ENCODE measurements around the gene LPCAT1.

The LPCAT1 gene

DNA sequence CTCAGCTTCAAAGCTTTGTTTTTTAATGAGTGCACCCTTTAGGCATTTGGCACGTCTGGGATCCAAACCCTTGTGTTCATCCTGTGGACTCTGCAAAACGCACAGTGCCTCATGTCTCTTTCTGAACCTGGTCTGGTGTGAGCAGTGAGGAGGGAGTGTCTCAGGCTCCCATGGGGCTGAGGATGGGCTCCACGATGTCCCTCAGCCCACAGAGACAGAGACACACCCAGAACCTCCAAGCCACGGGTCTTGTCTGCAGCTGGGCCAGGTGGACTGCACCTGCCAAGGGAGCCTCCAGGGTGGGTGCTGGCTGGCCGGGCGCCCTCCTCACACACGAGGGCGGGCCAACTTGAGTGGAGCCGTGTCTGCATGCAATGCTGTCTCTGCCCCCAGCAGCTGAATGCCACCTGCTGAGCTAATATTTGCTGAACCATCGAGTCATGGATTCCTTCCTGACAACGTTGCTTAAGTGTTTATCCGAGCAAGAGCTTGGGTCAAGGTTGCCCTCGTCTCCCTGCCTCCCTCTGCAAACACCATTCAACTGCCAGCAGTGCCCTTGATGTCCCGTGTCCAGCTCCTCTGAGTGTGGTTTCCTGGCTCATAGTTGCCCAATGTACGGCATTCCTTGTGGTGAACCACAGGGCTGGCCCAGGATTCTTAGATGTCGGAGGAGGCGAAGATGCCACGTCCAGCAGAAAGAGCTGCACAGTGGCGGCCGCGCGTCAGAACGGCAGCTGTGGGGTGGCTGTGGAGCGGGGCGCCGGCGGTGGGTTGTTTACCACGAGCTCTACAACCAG, 31.4 kb upstream of the LPCAT1 start:
- no peak for DNase-seq (ENCODE audit: low spot score)

DNA sequence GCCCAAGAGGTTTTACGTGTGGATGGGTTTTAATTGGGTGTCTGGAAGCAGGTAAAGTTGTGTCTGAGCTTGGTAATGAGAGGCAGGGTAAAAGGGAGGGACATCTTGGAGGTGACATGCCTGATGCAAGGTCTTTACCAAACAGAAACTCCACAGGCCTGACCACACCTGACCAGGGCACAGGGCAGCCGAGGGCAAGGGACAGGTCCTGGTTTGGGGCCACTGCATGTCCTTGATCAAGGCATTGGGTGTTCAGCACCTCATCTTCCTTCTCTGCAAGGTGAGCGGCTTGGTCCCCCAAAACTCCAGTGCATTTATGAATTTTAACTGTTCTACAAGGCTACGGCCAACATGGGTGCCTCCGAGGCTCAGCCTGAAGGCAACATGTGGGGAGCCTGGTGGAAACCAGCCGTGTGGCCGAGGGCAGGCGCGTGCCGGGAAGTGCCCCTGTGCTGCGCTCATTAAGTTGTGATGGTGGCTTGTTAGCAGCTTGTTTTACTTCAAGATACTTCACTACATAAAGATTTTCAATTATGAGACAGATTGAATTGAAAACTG, 30.7 kb upstream of the LPCAT1 start:
- no peak for DNase-seq (ENCODE audit: low spot score)

DNA sequence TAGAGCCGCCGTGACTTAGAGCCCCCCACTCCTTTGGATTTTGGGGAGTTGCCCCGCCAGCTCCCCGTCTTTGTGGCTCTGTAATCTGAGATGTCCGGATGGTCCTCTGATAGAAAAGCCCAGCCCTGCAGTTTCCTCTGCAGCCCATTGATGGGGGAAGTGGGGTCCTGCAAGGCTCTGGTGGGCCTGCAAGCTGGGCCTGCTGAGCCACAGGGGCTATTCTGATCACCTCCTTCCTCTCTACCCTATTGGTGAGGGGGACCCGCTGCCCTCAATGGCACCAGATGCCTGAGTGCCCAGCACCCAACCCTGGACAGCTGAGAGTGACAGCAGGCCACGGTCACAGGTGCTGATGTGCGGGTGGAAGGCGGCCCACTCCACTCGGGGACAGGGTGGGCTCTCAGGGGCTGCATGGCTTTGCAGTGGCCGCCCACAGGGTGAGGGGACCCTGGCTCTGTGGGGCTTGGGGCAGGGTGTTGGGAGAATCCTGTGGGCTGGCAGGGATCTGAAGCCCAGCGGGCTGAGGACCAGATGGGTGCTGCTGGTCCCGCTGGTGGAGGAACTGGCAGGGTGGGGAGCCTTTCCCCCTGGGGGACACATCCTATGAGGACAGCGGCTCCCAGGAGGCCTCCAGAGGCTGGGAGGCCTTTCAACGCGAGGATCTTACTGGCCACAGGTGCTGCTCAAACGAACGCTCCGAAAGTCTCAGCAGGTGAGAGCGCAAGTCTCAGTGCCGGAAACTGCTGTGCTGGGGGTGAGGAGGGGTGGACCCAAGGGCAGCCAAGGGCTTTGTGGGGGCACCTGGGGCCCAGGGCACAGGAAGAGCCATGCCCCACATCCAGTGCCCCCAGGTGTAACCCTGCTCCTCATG, 30.0 kb upstream of the LPCAT1 start:
- DNase-seq (ENCODE audit: low spot score), result no peak

DNA sequence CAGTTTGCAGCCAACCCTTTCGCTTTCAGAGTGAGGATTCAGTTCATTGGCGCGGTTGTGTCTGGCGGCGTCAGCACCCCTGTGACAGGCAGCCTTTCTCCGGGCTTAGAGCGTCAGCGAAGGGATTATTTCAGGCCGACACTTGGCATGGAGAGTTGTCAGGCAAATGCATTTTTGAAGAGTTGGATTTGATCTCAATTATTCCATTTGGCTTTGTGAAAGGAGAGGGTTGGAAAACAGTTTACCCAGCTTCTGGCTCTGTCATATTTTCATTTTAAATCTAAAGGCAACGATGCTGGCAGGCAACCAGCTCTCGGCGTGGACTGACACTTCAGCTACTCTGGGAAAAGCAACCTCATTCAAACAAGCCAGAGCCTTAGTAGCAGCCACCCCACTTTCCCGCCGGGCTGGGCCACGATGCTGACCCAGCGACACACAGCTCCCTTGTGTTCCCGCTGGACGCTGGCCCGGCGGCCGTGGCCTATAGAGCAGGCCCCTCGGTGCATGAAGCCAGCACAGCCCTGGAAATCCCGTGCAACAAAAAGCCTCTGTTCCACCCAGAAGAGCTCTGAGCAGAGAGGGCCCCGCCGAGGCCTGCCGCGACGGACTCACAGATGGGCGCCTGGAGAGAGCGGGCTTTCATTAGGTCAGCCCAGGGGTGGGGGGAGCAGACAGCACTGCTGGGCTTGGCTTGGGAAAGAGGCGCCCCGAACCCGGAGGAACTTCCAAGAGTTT, 28.9 kb upstream of the LPCAT1 start:
- DNase-seq (ENCODE audit: low spot score), result no peak

DNA sequence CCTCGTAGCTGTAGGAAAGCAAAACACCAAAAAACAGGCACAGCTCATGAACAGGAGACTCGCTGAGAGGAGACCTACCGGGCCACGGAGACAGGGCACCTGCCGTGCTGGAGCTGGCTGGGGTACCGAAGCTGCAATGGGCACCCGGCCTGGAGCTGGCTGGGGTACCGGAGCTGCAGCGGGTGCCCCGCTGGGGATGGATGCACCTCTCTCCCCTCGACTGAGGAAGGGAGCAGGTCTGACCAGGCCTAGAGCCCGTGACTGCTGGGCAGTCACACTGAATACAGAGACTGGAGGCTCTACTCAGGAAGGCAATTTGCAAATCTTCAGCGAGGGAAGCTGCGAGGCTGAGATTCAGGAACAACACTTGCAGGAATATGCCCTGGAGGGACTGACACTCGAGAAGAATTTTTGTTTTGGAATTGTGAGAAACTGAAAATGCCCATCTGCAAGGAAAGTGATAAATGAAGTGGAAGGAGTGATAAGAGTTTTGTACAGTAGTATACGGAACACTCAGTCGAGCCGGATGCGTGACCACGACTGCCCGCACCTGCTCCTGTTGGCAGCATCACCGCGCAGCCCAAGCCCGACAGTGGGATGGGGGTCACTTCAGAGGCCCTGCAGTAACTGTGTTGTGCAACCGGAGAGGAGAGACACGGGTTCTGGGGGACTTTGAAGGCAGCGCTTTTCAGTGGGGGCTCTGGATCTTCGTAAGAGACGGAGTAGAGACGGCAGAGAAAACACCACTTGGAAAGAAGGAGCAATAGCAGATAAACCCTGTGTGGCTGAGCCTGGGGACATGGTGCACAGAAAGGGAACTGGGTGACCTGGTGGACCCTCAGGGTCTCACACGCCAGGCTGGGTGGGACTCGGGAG, 27.9 kb upstream of the LPCAT1 start:
- no peak for DNase-seq (ENCODE audit: low spot score)

DNA sequence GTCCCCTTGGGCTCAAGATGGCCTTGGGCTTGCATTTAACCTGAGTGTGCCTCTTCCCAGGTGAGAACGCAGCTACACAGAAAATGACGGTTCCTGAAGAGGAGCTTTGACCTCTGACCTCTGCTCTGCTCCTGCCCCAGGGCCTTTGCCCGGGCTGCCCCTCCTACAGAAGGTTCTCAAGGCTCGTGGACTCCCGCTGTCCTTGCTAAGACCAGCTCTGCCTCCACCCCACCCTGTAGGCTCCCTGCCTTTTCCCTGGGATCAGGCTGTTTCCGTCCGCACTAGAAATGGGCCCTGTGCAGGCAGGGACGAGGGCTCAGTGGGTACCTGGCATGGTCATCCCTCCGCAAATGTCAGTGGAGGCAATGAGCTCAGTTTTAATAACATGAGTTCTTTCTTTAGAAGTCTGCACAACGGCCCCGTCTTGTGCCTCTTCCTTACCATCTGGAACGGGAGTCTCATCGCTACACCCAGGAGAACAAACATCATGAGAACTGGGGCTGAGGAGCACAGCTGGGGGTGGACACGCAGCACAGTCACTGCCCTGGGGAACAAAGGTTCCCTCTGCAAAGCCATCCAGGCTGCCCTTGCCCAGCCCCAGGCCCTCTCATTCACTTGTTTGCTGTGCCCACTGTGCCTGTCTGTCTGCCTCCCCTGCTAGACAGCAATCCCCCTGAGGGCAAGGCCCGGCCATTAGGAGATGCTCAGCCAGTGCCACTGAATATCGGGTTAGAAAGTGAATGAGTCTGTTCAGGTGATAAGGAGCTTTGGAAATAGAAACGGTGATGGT, 26.7 kb upstream of the LPCAT1 start:
- DNase-seq (ENCODE audit: low spot score), result no peak

DNA sequence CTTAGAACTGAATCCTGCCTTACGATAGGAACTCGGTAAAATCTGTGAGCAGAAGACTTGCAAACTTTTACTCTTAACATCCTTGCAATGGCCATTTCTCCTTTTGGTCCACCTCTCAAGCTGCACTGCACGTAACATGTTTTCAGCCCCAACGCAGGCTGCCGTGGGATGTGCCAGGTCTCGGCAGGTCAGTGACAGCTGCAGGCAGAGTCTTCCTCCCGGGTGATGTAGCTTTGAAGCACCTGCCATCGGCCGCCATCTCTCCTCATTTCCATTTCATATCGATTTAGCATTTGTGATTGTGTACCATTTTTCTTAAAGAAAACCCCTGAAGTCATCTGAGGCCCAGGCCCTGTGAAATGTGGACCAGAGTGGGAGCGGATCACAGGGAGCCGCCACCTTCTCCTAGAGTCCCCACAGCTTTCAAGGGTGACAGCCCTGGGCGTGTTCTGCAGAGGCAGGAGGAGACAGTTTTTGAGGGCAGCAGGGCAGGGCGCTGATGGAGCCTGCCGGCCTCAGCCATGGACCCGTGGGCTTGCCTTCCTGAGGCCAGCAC, 25.8 kb upstream of the LPCAT1 start:
- no peak for DNase-seq (ENCODE audit: low spot score)

DNA sequence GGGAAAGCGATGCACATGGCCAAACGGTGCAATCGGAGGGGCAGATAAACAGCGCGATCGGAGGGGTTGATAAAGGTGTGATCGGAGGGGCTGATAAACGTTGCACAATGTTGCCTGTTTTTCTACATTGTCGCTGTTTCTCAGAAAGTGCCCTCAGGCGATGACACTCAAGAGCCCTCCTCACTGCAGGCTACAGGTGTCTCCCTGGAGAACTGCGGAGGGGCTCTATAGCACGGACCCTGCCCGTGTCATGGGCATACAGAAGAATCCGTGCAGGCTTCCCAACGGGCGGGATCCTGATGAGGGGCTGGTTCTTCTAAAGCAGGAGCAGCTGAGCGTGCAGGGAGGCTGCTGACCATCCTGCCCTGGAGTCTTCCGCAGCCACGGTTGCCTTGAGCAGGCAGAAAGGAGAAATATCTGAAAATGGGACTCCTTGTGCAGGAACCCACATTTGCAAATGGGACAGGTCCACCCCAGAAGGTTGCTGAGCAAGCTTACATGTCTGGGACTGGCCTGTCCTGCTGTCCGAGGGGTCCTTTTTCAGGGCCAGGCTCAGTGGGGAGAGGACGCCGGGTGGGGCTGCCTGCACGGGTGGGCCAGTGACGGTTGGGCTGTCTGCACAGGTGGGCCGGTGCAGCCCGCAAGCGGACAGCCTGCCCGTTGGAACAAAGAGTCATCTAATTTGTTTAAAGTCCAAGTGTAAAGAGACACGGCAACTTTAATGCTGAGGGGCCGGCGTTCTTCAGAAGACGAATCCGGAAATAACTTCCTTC, 25.1 kb upstream of the LPCAT1 start:
- no peak for DNase-seq (ENCODE audit: low spot score)

DNA sequence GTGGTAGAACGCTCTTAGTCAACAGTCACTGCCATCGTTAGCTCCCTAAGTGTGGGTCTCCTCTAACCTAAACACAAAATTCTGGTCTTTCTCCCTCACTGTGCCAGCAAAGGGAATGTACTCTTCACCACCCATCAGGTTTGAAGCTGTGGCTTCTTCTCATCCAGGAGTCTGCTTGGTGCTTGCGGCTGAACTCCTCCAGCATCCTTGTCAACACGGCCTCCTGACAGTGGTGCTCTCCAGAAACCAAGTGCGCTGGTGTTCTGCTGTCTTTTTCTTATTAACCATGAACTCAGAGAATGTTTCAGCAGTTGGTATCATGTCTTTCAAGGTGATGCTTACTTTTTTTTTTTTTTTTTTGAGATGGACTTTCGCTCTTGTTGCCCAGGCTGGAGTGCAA, 23.9 kb upstream of the LPCAT1 start:
- DNase-seq (ENCODE audit: low spot score), result no peak

DNA sequence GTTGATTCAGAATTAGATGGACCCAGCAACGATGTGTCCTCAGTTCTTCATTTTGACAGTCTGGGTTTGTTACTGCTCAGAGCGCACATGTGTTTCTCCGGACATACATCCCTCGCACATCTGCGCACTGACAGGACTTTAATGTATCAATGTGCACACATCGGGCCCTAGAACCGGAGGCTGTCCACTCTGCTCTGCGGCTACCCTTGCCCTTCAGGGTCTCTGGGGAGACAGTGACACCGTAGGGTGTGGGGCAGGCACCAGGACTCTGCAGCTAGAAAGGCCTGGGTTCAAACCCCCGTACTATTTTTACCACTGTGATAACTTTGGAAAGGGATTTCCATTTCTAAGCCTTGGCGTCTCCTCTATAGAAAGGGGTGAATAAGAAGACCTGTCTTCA, 23.5 kb upstream of the LPCAT1 start:
- DNase-seq (ENCODE audit: low spot score), result no peak

DNA sequence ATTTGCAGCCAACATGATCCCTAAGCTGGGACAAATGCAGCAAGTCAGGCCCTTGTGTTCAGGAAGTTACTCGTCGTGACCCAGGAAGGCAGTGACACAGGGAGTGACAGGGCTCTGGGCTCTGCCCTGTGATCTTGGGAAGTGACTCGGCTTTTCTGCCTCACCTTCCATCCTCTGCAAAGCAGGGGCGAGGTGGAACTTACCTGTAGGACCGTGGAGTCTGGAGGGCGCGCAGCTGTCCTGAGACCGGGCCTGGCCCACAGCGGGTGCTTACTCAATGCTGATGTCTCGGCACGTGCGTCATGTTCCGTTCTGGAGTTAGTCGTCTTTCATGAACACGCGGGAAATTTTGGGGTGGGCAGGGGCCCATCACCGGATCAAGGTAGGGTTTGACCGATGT, 22.8 kb upstream of the LPCAT1 start:
- DNase-seq (ENCODE audit: low spot score), result no peak

DNA sequence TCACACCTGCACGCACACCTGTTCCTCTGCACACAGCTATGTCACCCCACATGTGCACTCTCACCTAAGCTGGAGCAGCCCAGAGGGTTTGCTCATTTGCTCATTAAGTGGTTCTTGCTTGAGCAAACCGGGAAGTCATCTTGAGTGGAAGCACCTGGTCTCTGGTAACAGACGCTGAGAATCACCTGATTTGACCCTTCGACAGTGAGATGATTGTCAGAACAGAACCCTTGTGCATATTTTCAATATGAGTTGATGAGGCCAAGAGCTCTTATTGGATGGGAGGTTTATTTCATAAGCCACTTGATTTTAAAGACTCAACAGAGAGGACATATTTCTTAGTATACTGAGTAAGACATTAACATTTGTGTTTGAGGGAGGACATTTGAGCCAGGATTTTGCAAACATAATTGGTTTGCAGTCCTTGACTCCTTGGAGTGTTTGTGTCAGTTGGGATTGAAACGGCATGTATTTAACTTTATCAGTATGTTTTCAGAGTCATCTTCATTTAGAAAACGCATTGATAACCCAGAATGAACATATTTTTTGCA, 22.1 kb upstream of the LPCAT1 start:
- no peak for DNase-seq (ENCODE audit: low spot score)

DNA sequence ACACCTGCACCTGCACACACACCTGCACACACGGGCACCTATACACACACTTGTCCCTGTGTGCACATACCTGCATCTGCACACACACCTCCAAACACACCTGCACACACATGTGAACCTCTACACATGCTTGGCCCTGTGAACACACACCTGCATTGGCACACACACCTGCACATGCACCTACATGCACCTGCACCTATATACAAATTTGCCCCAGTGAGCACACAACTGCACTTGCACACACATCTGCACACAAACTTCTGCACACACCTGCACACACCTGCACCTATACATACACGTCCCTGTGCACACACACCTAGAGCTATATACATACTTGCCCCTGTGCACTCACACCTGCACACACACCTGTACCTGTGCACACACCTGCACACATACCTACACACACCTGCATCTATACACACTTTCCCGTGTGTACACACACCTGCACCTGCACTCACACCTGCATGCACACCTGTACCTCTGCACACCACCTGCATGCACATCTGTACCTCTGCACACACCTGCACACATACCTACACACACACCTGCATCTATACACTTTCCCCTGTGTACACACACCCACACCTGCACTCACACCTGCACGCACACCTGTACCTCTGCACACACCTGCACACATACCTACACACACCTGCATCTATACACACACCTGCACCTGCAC, 21.5 kb upstream of the LPCAT1 start:
- DNase-seq (ENCODE audit: low spot score), result no peak

DNA sequence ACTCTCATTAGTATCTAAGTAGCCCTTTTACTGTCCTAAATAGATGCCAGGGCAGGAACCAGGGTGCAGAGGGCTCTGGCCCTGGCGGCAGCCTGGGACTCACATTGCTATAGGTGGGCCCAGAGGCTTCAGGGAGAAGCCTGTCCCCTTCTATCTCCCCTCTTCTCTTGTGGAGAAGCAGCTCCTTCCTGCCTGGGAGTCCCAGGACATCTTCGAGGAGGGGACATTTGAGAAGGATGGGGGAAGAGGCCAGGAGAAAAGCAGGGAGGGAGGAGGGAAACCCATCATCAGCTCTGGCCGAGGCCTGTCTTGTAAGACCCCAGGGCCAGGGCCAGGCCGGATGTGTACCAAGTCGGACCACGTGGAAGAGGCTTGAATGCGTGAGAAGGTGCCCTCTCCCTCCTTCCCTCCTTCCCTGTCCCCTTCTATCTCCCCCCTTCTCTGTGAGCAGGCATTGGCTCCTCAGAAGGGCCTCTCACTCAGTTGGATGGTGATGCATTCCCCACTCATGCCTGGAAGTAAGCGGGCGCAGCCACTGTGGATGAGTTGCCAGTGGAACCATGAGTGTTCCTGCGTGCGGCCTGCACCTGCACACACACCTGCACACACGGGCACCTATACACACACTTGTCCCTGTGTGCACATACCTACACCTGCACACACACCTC, 20.7 kb upstream of the LPCAT1 start:
- no peak for DNase-seq (ENCODE audit: low spot score)

DNA sequence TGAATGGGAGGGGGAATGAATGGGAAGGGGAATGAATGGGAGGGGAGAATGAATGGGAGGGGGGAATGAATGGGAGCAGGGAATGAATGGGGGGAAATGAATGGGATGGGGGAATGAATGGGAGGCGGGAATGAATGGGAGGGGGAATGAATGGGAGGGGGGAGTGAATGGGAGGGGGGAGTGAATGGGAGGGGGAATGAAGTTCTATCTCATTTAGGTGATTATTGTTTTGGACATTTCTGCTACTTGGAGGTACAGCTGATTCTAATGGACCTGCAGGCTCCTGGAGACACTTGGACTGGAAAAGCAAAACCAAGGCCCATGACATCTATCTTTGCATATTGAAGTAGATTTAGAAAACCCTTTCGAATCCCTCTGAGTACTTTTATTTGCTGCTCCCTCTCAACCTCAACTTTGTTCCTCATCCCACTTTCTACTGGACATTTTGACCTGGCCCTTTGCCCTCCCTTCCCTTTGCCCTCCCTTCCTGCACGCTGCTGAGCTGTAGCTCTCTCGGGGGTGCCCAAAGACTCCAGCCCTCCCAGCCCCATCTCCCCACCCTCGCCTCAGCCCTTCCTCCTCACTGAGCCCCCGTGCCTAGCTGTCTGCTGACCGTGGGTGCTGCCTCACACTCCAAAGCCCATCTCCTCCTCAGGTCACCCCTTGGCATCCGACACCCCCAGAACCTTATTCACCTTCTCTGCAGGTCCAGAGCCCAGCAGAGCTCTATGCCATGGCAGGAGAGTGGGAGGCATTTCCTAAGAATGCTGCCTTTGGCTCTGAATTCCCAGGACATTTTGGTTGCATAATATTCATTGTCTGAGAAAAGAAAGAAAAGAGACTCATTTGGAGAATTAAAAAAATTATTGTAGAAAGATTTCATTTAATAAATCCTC, 19.9 kb upstream of the LPCAT1 start:
- DNase-seq (ENCODE audit: low spot score), result no peak

DNA sequence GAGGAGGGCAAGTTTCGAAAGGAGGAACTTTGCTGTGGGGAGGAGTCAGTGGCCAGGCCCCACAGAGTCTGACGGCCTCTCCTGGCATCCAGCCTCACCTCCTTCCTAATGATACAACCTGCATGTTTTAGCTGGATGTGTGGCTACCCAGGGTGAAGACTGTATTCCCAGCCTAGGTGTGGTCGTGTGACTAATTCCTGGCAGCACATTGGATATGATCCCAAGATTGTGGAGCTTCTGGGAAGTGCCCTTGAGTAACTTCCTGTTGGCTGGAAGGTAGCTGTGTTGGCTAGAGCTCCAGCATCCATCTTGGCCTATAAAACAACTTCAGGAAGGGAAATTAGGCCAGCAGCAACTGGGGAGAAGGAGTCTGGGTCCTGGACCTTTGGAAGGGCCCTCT, 19.0 kb upstream of the LPCAT1 start:
- no peak for DNase-seq (ENCODE audit: low spot score)
